CD4-positive, alpha-beta T cell treated with Interleukin-6 for 4 hours (primary cell): Measurements from ENCODE around the gene RBM15.

Experiments used
- DNase-seq: peaks from one replicate; pipeline ENCODE4 v3.0.0-alpha.2; 2020; ENCODE audit warnings: mixed read lengths

RBM15 gene

GRCh38 chr1:110320168-110320518 lies 19.0 kb upstream of the RBM15 start:
- no peak for DNase-seq

GRCh38 chr1:110321045-110321444 lies 18.1 kb upstream of the RBM15 start:
- no peak for DNase-seq

GRCh38 chr1:110321846-110322245 lies 17.3 kb upstream of the RBM15 start:
- DNase-seq, result no peak

GRCh38 chr1:110324667-110325066 lies 14.5 kb upstream of the RBM15 start:
- no peak for DNase-seq

- DNase-seq, result no peak
Observed at GRCh38 chr1:110326826-110327225, 12.4 kb upstream of the RBM15 start.

- DNase-seq, result no peak
Observed at GRCh38 chr1:110328274-110328673, 10.9 kb upstream of the RBM15 start.

- DNase-seq, result no peak
Observed at GRCh38 chr1:110328700-110329099, 10.5 kb upstream of the RBM15 start.

GRCh38 chr1:110335265-110335664 lies 3.9 kb upstream of the RBM15 start:
- DNase-seq, result no peak

GRCh38 chr1:110336300-110337039 lies 2.7 kb upstream of the RBM15 start:
- DNase-seq, result no peak

- DNase-seq, result peak; percentile 39
Observed at GRCh38 chr1:110337704-110338308, 1.4 kb upstream of the RBM15 start.

GRCh38 chr1:110338309-110338885 lies 780 bp upstream of the RBM15 start:
- peak; percentile 94 for DNase-seq

- peak; percentile 50 for DNase-seq
Observed at GRCh38 chr1:110339407-110340206, 430 bp downstream of the RBM15 start.

- no peak for DNase-seq
Observed at GRCh38 chr1:110340207-110340468, 961 bp downstream of the RBM15 start.

GRCh38 chr1:110341146-110341871 lies 2.1 kb downstream of the RBM15 start:
- no peak for DNase-seq

GRCh38 chr1:110341872-110342331 lies 2.7 kb downstream of the RBM15 start:
- no peak for DNase-seq

GRCh38 chr1:110343249-110343648 lies 4.1 kb downstream of the RBM15 start:
- DNase-seq, result no peak

GRCh38 chr1:110344152-110344551 lies 5.0 kb downstream of the RBM15 start:
- DNase-seq, result no peak

GRCh38 chr1:110345480-110345879 lies 6.3 kb downstream of the RBM15 start:
- DNase-seq, result no peak

GRCh38 chr1:110346690-110347089 lies 7.5 kb downstream of the RBM15 start:
- DNase-seq, result no peak

- DNase-seq, result no peak
Observed at GRCh38 chr1:110347182-110347893, 8.2 kb downstream of the RBM15 start.

GRCh38 chr1:110348050-110348449 lies 8.9 kb downstream of the RBM15 start:
- DNase-seq, result no peak

- DNase-seq, result no peak
Observed at GRCh38 chr1:110348771-110349170, 9.6 kb downstream of the RBM15 start.
